ENCODE data around the gene NRTN. TPM values are rescaled to one million over a fixed set of nuclear protein-coding genes. Genes with fewer than 3 reads are reported as not detected.

NRTN gene
- total and polyA plus RNA-seq, 2 of the 13 experiments (the other 11 are each of a cell fraction or from before 2014, with no cell fraction given): 4.1 to 5.3 TPM

DNA sequence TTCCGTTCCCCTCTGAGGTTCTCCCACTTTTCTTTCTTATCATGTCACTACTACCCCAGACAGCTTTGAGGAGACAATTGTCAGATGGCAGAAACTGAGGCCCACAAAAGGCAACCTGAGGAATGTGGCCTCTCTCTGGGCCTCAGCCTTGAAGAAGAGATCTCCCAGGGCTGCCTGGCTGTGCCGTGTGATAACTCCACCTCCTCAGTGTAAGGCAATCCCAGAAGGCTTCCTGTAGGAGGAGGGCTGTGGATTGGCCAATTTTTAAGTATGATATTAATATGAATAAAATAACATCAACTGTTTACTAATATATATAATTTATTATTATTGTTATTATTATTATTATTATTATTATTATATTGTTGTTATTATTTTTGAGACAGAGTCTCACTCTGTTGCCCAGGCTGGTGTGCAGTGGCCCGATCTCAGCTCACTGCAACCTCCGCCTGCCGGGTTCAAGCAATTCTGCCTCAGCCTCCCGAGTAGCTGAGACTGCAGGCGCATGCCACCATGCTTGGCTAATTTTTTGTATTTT, 9.4 kb upstream of the NRTN start:
- 67% methylated on average over 7 of the region's 7 CpGs for WGBS (ENCODE audit: low lambda C conversion rate)
- CTCF ChIA-PET (ENCODE audit: low intra/inter-chr PET ratio, low total read pairs): interaction anchor here (1.4 kb wide), 1 partner anchor 9 kb away, joined by 3 read pairs; no protein-coding TSS in a partner anchor
- BruUV-seq (replicated peaks): no TSS peak

DNA sequence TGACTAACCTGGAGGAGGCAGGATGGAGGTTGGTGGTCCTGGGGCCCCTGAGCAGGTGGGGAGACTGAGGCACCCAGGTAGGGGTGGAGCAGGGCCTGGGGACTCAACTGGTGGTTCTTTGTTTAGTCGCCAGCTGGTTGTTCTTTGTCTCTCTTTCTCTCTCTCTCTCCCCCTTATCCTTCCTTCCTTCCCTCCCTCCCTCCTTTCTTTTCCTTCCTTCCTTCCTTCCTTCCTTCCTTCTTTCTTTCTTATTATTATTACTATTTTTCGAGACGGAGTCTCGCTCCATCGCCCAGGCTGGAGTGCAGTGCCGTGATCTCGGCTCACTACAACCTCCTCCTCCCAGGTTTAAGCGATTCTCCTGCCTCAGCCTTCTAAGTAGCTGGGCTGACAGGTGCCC, 6.6 kb upstream of the NRTN start:
- H3K4me2 ChIP-seq (ENCODE audit: low read depth, low read length): no peak overlapping the region
- no peaks in the 10 kb centered on the region for H3K79me2 ChIP-seq (ENCODE audit: insufficient read depth, low read length)
- CTCF ChIA-PET (ENCODE audit: low intra/inter-chr PET ratio, low total read pairs): no interaction called here
- intact Hi-C loops (cut with micrococcal nuclease; ENCODE audit: unreplicated experiment) (no loop called here), in situ Hi-C loops (cut with HindIII; ENCODE audit: extremely low pct_ligation_motif_present, low pct_unique_long_range_greater_than_20kb) (no loop called here)
- no peaks in the 10 kb centered on the region for H3K36me3 ChIP-seq (replicated peaks in 1 of 2; ENCODE audit: control insufficient read depth in 1 of 2, insufficient read depth in 2 of 2, low read length in 2 of 2)
- no peak overlapping the region for H2AFZ ChIP-seq (ENCODE audit: low read length)
- no peak overlapping the region for H3K9ac ChIP-seq (ENCODE audit: insufficient read depth, low read depth, low read length)
- ATAC-seq (no peak), DNase-seq (ENCODE audit: low spot score) (no peak), FAIRE-seq (no peak)
- 89% methylated on average over 8 of the region's 8 CpGs for WGBS (ENCODE audit: low lambda C conversion rate)
- no peaks in the 10 kb centered on the region for H3K9me3 ChIP-seq (ENCODE audit: low read length)
- peaks cover 54% of the 10 kb centered on the region for H3K4me1 ChIP-seq (ENCODE audit: insufficient read depth, low read length)
- no TSS peak for BruUV-seq (replicated peaks)
- peaks cover 0 to 5% of the 10 kb centered on the region in 2 experiments; a peak in 2 of 5 replicates for H3K27me3 ChIP-seq (ENCODE audit: control insufficient read depth in 1 of 2, insufficient read depth in 2 of 2, low read length in 2 of 2)
- POLR2A ChIA-PET: no interaction called here
- no peaks in the 10 kb centered on the region for H4K20me1 ChIP-seq (ENCODE audit: insufficient read depth, low read length)
- no peak overlapping the region for H3K4me3 ChIP-seq (replicated peaks in 1 of 3; ENCODE audit: insufficient read depth in 1 of 3, low read depth in 2 of 3, low read length in 3 of 3)
- no peak overlapping the region for H3K27ac ChIP-seq (ENCODE audit: extremely low read length, insufficient read depth, low read length)
- TF ChIP-seq STAT5B (CRISPR knock-in tag; IDR thresholded peaks at IDR 0.05) (no peak), ZFP37 (CRISPR knock-in tag; IDR thresholded peaks at IDR 0.05; ENCODE audit: borderline replicate concordance) (no peak), KLF16 (CRISPR knock-in tag; IDR thresholded peaks at IDR 0.05) (no peak), KDM2A (CRISPR knock-in tag; IDR thresholded peaks at IDR 0.05; ENCODE audit: borderline replicate concordance, low read depth) (no peak), SNAPC4 (CRISPR knock-in tag; IDR thresholded peaks at IDR 0.05) (no peak), RFX3 (CRISPR knock-in tag; IDR thresholded peaks at IDR 0.05) (no peak), ZNF225 (CRISPR knock-in tag; IDR thresholded peaks at IDR 0.05) (no peak)
- TF ChIP-seq, protein P1, sequence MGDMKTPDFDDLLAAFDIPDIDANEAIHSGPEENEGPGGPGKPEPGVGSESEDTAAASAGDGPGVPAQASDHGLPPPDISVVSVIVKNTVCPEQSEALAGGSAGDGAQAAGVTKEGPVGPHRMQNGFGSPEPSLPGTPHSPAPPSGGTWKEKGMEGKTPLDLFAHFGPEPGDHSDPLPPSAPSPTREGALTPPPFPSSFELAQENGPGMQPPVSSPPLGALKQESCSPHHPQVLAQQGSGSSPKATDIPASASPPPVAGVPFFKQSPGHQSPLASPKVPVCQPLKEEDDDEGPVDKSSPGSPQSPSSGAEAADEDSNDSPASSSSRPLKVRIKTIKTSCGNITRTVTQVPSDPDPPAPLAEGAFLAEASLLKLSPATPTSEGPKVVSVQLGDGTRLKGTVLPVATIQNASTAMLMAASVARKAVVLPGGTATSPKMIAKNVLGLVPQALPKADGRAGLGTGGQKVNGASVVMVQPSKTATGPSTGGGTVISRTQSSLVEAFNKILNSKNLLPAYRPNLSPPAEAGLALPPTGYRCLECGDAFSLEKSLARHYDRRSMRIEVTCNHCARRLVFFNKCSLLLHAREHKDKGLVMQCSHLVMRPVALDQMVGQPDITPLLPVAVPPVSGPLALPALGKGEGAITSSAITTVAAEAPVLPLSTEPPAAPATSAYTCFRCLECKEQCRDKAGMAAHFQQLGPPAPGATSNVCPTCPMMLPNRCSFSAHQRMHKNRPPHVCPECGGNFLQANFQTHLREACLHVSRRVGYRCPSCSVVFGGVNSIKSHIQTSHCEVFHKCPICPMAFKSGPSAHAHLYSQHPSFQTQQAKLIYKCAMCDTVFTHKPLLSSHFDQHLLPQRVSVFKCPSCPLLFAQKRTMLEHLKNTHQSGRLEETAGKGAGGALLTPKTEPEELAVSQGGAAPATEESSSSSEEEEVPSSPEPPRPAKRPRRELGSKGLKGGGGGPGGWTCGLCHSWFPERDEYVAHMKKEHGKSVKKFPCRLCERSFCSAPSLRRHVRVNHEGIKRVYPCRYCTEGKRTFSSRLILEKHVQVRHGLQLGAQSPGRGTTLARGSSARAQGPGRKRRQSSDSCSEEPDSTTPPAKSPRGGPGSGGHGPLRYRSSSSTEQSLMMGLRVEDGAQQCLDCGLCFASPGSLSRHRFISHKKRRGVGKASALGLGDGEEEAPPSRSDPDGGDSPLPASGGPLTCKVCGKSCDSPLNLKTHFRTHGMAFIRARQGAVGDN (CRISPR knock-in tag; IDR thresholded peaks at IDR 0.05): no peak

More for the DNA sequence above, 9.4 kb upstream of the NRTN start:
- no peaks in the 10 kb centered on the region for H3K79me2 ChIP-seq (ENCODE audit: insufficient read depth, low read length)
- H3K27ac ChIP-seq (ENCODE audit: extremely low read length, insufficient read depth, low read length): no peak overlapping the region
- no peak overlapping the region for H3K4me2 ChIP-seq (ENCODE audit: low read depth, low read length)
- DNase-seq (ENCODE audit: low spot score) (no peak), FAIRE-seq (no peak), ATAC-seq (no peak)
- no peaks in the 10 kb centered on the region for H4K20me1 ChIP-seq (ENCODE audit: insufficient read depth, low read length)
- no peak overlapping the region for H2AFZ ChIP-seq (ENCODE audit: low read length)
- no peak overlapping the region for H3K4me3 ChIP-seq (replicated peaks in 1 of 3; ENCODE audit: insufficient read depth in 1 of 3, low read depth in 2 of 3, low read length in 3 of 3)
- intact Hi-C loops (cut with micrococcal nuclease; ENCODE audit: unreplicated experiment) (no loop called here), in situ Hi-C loops (cut with HindIII; ENCODE audit: extremely low pct_ligation_motif_present, low pct_unique_long_range_greater_than_20kb) (no loop called here)
- H3K9me3 ChIP-seq (ENCODE audit: low read length): no peaks in the 10 kb centered on the region
- no peaks in the 10 kb centered on the region for H3K36me3 ChIP-seq (replicated peaks in 1 of 2; ENCODE audit: control insufficient read depth in 1 of 2, insufficient read depth in 2 of 2, low read length in 2 of 2)
- POLR2A ChIA-PET: no interaction called here
- no peak overlapping the region for H3K9ac ChIP-seq (ENCODE audit: insufficient read depth, low read depth, low read length)
- H3K27me3 ChIP-seq (ENCODE audit: control insufficient read depth in 1 of 2, insufficient read depth in 2 of 2, low read length in 2 of 2): peaks cover 0 to 5% of the 10 kb centered on the region in 2 experiments; a peak in 2 of 5 replicates
- peaks cover 40% of the 10 kb centered on the region for H3K4me1 ChIP-seq (ENCODE audit: insufficient read depth, low read length)
- TF ChIP-seq ZNF441 (CRISPR knock-in tag; IDR thresholded peaks at IDR 0.05; ENCODE audit: borderline replicate concordance) (no peak), ZFP36 (IDR thresholded peaks at IDR 0.05; ENCODE audit: borderline replicate concordance, low read depth, low read length, partially characterized antibody) (peak; percentile 80), KMT2B (CRISPR knock-in tag; IDR thresholded peaks at IDR 0.05) (no peak)
